Mesendoderm (in vitro differentiated cells): ENCODE measurements around the gene NUDCD3.

Experiments used
- DNase-seq: peaks from one replicate; pipeline ENCODE4 v3.0.0; 2013
- H2AK5ac ChIP-seq: 2 replicates; pipeline ENCODE4 v1.6.1; 2013; ENCODE audit warnings: low read length, inconsistent platforms
- H2BK120ac ChIP-seq: 2 replicates; pipeline ENCODE4 v1.6.1; 2013; ENCODE audit warnings: low read depth, mild to moderate bottlenecking, low read length, moderate library complexity, mixed read lengths
- H2BK15ac ChIP-seq: replicated peaks from 2 replicates; pipeline ENCODE4 v1.6.1; 2013; ENCODE audit warnings: low read depth, mild to moderate bottlenecking, moderate library complexity
- H2BK5ac ChIP-seq: 2 replicates; pipeline ENCODE4 v1.6.1; 2013; ENCODE audit warnings: low read length, inconsistent platforms
- H3K18ac ChIP-seq: 2 replicates; pipeline ENCODE4 v1.6.1; 2013; ENCODE audit warnings: mild to moderate bottlenecking, low read length, mixed read lengths
- H3K23ac ChIP-seq: one replicate; pipeline ENCODE4 v1.6.1; 2013; ENCODE audit warnings: low read length
- H3K27ac ChIP-seq: 2 replicates; pipeline ENCODE4 v1.5.1; 2013; ENCODE audit warnings: low read depth, mild to moderate bottlenecking, inconsistent platforms, low read length, moderate library complexity
- H3K27me3 ChIP-seq: 2 replicates; pipeline ENCODE4 v1.6.1; 2013; ENCODE audit warnings: low read length, control low read depth, mild to moderate bottlenecking, inconsistent platforms; ENCODE audit not compliant: insufficient read depth, poor library complexity
- H3K36me3 ChIP-seq: 2 replicates; pipeline ENCODE4 v1.6.1; 2013; ENCODE audit warnings: low read length, inconsistent platforms; ENCODE audit not compliant: control insufficient read depth, insufficient read depth
- H3K4ac ChIP-seq: one replicate; pipeline ENCODE4 v1.6.1; 2013; ENCODE audit warnings: low read depth, mild to moderate bottlenecking, low read length, moderate library complexity
- H3K4me1 ChIP-seq: 2 replicates; pipeline ENCODE4 v1.6.1; 2013; ENCODE audit warnings: low read depth, low read length, inconsistent platforms; ENCODE audit not compliant: control insufficient read depth
- H3K4me2 ChIP-seq: 2 replicates; pipeline ENCODE4 v1.6.1; 2013; ENCODE audit warnings: low read length
- H3K4me3 ChIP-seq: 2 replicates; pipeline ENCODE4 v1.5.1; 2013; ENCODE audit warnings: mild to moderate bottlenecking, low read length
- H3K56ac ChIP-seq: one replicate; pipeline ENCODE4 v1.6.1; 2013; ENCODE audit warnings: low read length
- H3K79me1 ChIP-seq: 2 replicates; pipeline ENCODE4 v1.6.1; 2013; ENCODE audit warnings: low read length, inconsistent platforms
- H3K79me2 ChIP-seq: 2 replicates; pipeline ENCODE4 v1.6.1; 2013; ENCODE audit warnings: mild to moderate bottlenecking, low read length; ENCODE audit not compliant: control insufficient read depth, insufficient read depth
- H3K9ac ChIP-seq: 2 replicates; pipeline ENCODE4 v1.6.1; 2013; ENCODE audit warnings: low read length, inconsistent platforms
- H4K5ac ChIP-seq: one replicate; pipeline ENCODE4 v1.6.1; 2013; ENCODE audit warnings: low read length
- H4K8ac ChIP-seq: one replicate; pipeline ENCODE4 v1.6.1; 2013; ENCODE audit warnings: low read depth, mild to moderate bottlenecking, control low read depth, low read length, moderate library complexity
- WGBS: extraction: QIAGEN DNeasy Blood & Tissue Kit; methylation state at CpG from one replicate; pipeline ENCODE4 v1.1.7; 2013; ENCODE audit warnings: low lambda C conversion rate, missing lambda C conversion rate; ENCODE audit not compliant: insufficient coverage; ENCODE audit errors: extremely low coverage; 5-methylcytosine and 5-hydroxymethylcytosine counted together

Gene NUDCD3

GRCh38 chr7:44394112-44394447 is 96.4 kb downstream of the NUDCD3 start:
- no peak overlapping the region for H4K8ac ChIP-seq
- no peak overlapping the region for H2BK120ac ChIP-seq
- H3K4ac ChIP-seq = no peak overlapping the region
- no peak overlapping the region for H4K5ac ChIP-seq
- H2BK5ac ChIP-seq = no peak overlapping the region
- H3K27ac ChIP-seq = no peak overlapping the region
- no peak overlapping the region for H2AK5ac ChIP-seq
- peaks cover 10% of the 10 kb centered on the region for H3K36me3 ChIP-seq
- no peak overlapping the region for H3K4me3 ChIP-seq
- H3K79me2 ChIP-seq = no peaks in the 10 kb centered on the region
- no peak overlapping the region for H3K4me2 ChIP-seq
- no peak for DNase-seq
- no CpG with 5 or more reads among the region's 6 CpGs for WGBS
- no peaks in the 10 kb centered on the region for H3K4me1 ChIP-seq
- H3K27me3 ChIP-seq = no peaks in the 10 kb centered on the region
- no peak overlapping the region for H3K9ac ChIP-seq
- no peak overlapping the region for H3K56ac ChIP-seq
- no peak overlapping the region for H2BK15ac ChIP-seq
- H3K18ac ChIP-seq = no peak overlapping the region
- H3K23ac ChIP-seq = no peak overlapping the region
- peaks cover 4% of the 10 kb centered on the region for H3K79me1 ChIP-seq

DNA sequence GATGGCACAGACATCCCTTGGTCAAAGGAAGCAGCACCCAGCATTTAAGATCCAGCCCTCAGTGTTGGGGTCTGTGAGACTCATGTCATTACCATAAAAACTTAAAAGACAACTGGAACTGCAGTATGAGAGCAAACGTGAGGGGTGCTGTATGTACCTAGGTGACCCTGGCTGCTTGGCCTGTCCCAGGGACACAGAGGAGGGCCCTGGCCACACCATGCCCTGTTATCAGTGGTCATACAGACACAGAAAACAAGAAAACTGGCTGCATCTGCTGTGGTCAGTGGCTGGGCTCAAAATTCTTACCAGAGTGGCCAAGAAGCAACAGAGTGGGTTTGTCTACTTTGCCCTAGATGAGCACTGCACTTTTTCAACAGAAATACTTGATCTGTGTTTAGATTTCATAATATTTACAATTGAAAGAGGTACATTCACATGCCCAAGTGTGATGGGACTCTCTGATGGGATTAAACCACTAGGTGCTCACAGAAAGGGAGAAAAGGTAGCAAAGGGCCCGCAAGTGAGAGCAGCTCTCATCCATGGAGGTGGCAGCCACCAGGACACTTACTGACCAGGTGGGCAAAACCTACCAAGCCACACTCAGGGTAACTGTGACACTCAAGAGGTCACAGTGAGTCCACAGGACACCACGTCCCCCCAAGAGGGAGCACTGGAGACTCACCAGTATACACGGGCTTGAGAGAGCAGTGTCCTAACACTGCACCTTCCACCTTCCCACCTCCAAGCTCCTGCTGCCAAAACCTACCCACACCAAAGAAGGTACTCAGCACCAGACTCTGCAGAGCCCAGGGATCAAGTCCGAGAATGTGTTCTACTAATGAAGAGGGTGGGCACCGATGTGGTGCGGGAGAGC is 97.0 kb downstream of the NUDCD3 start:
- no peak overlapping the region for H2BK5ac ChIP-seq
- H3K4me3 ChIP-seq = no peak overlapping the region
- H3K27me3 ChIP-seq = no peaks in the 10 kb centered on the region
- H3K79me2 ChIP-seq = no peaks in the 10 kb centered on the region
- no peak overlapping the region for H3K56ac ChIP-seq
- no peaks in the 10 kb centered on the region for H3K4me1 ChIP-seq
- H3K27ac ChIP-seq = no peak overlapping the region
- no peak overlapping the region for H2BK120ac ChIP-seq
- H3K36me3 ChIP-seq = peaks cover 12% of the 10 kb centered on the region
- peaks cover 2% of the 10 kb centered on the region for H3K79me1 ChIP-seq
- DNase-seq = no peak
- H3K23ac ChIP-seq = no peak overlapping the region
- no peak overlapping the region for H3K18ac ChIP-seq
- no CpG with 5 or more reads among the region's 7 CpGs for WGBS
- no peak overlapping the region for H3K9ac ChIP-seq
- H2AK5ac ChIP-seq = no peak overlapping the region
- H4K8ac ChIP-seq = no peak overlapping the region
- no peak overlapping the region for H4K5ac ChIP-seq
- no peak overlapping the region for H3K4ac ChIP-seq
- H2BK15ac ChIP-seq = no peak overlapping the region
- no peak overlapping the region for H3K4me2 ChIP-seq

- Histone ChIP-seq H3K9ac (no peak overlapping the region), H3K4ac (no peak overlapping the region), H3K18ac (no peak overlapping the region), H2BK5ac (no peak overlapping the region), H3K27me3 (no peaks in the 10 kb centered on the region), H3K4me3 (no peak overlapping the region), H2AK5ac (no peak overlapping the region), H3K27ac (no peak overlapping the region), H2BK15ac (no peak overlapping the region), H3K4me2 (no peak overlapping the region), H3K79me2 (no peaks in the 10 kb centered on the region), H4K5ac (no peak overlapping the region), H3K56ac (no peak overlapping the region), H2BK120ac (no peak overlapping the region), H3K23ac (no peak overlapping the region), H4K8ac (no peak overlapping the region), H3K79me1 (peaks cover 2% of the 10 kb centered on the region), H3K4me1 (no peaks in the 10 kb centered on the region), H3K36me3 (peaks cover 10% of the 10 kb centered on the region)
- no peak for DNase-seq
Measured at GRCh38 chr7:44392618-44393010, 97.8 kb downstream of the NUDCD3 start.

GRCh38 chr7:44391746-44392617 is 98.5 kb downstream of the NUDCD3 start:
- DNase-seq = no peak
- Histone ChIP-seq H3K9ac (no peak overlapping the region), H3K23ac (no peak overlapping the region), H3K4ac (no peak overlapping the region), H4K5ac (no peak overlapping the region), H2BK120ac (no peak overlapping the region), H4K8ac (no peak overlapping the region), H3K27ac (no peak overlapping the region), H2AK5ac (no peak overlapping the region), H3K27me3 (no peaks in the 10 kb centered on the region), H2BK5ac (no peak overlapping the region), H3K79me2 (no peaks in the 10 kb centered on the region), H3K4me1 (no peaks in the 10 kb centered on the region), H3K4me3 (no peak overlapping the region), H3K36me3 (peaks cover 10% of the 10 kb centered on the region), H3K18ac (no peak overlapping the region), H3K56ac (no peak overlapping the region), H2BK15ac (no peak overlapping the region), H3K4me2 (no peak overlapping the region), H3K79me1 (peaks cover under 1% of the 10 kb centered on the region)
- WGBS = no CpG with 5 or more reads among the region's 11 CpGs

GRCh38 chr7:44391171-44391570 is 99.3 kb downstream of the NUDCD3 start:
- Histone ChIP-seq H2BK15ac (no peak overlapping the region), H2BK120ac (no peak overlapping the region), H3K79me2 (no peaks in the 10 kb centered on the region), H3K4me3 (no peak overlapping the region), H3K27me3 (no peaks in the 10 kb centered on the region), H3K4me1 (no peaks in the 10 kb centered on the region), H3K18ac (no peak overlapping the region), H4K8ac (no peak overlapping the region), H3K4me2 (no peak overlapping the region), H3K9ac (no peak overlapping the region), H3K36me3 (peaks cover 13% of the 10 kb centered on the region), H2AK5ac (no peak overlapping the region), H3K23ac (no peak overlapping the region), H3K27ac (no peak overlapping the region), H3K79me1 (no peaks in the 10 kb centered on the region), H2BK5ac (no peak overlapping the region), H3K56ac (no peak overlapping the region), H4K5ac (no peak overlapping the region), H3K4ac (no peak overlapping the region)
- WGBS = no CpG with 5 or more reads among the region's 10 CpGs
- no peak for DNase-seq
